T1000 (cell line): ENCODE measurements around the gene LYRM4.

ENCODE experiments used
- DNase-seq: peaks from one replicate; lab custom pipeline; 2025; ENCODE audit warnings: mixed read lengths; lab: John Stamatoyannopoulos, UW

Gene LYRM4

GRCh38 chr6:5246141-5247097 is 14.3 kb downstream of the LYRM4 start:
- DNase-seq: no peak

- no peak for DNase-seq
Measured at GRCh38 chr6:5243069-5243468, 17.7 kb downstream of the LYRM4 start.

- DNase-seq: no peak
Measured at GRCh38 chr6:5241252-5241651, 19.5 kb downstream of the LYRM4 start.

- no peak for DNase-seq
Measured at GRCh38 chr6:5238336-5238735, 22.4 kb downstream of the LYRM4 start.

GRCh38 chr6:5237805-5238204 is 22.9 kb downstream of the LYRM4 start:
- no peak for DNase-seq

GRCh38 chr6:5235830-5236229 is 24.9 kb downstream of the LYRM4 start:
- no peak for DNase-seq

GRCh38 chr6:5234874-5235273 is 25.9 kb downstream of the LYRM4 start:
- no peak for DNase-seq

- no peak for DNase-seq
Measured at GRCh38 chr6:5231289-5231688, 29.5 kb downstream of the LYRM4 start.

- no peak for DNase-seq
Measured at GRCh38 chr6:5230081-5230480, 30.7 kb downstream of the LYRM4 start.

- no peak for DNase-seq
Measured at GRCh38 chr6:5229356-5229755, 31.4 kb downstream of the LYRM4 start.

- DNase-seq: no peak
Measured at GRCh38 chr6:5223309-5223708, 37.4 kb downstream of the LYRM4 start.

- no peak for DNase-seq
Measured at GRCh38 chr6:5220443-5220842, 40.3 kb downstream of the LYRM4 start.

- DNase-seq: no peak
Measured at GRCh38 chr6:5219011-5219691, 41.6 kb downstream of the LYRM4 start.

- no peak for DNase-seq
Measured at GRCh38 chr6:5217356-5217755, 43.4 kb downstream of the LYRM4 start.

- no peak for DNase-seq
Measured at GRCh38 chr6:5215799-5216198, 45.0 kb downstream of the LYRM4 start.

GRCh38 chr6:5215159-5215558 is 45.6 kb downstream of the LYRM4 start:
- DNase-seq: no peak

- no peak for DNase-seq
Measured at GRCh38 chr6:5214570-5215052, 46.1 kb downstream of the LYRM4 start.

- DNase-seq: no peak
Measured at GRCh38 chr6:5213836-5214235, 46.9 kb downstream of the LYRM4 start.

GRCh38 chr6:5211492-5211891 is 49.3 kb downstream of the LYRM4 start:
- DNase-seq: no peak

GRCh38 chr6:5208471-5208971 is 52.2 kb downstream of the LYRM4 start:
- no peak for DNase-seq

GRCh38 chr6:5208057-5208456 is 52.7 kb downstream of the LYRM4 start:
- no peak for DNase-seq

GRCh38 chr6:5206920-5207561 is 53.7 kb downstream of the LYRM4 start:
- DNase-seq: no peak
